Epithelial cell of esophagus (primary cell): ENCODE data around the gene GRM5.
"Not testable (repeated sequence)": the region's sequence is repeated elsewhere in the genome, so short reads cannot be mapped to it uniquely, and the experiment has no call there.

Experiments
- DNase-seq: peaks from one replicate; pipeline ENCODE4 v3.0.0; 2010; ENCODE audit warnings: low read depth
- H3K4me3 ChIP-seq: 2 replicates; pipeline ENCODE4 v1.5.1; 2011; ENCODE audit warnings: mild to moderate bottlenecking, low read length, control low read depth
- CTCF ChIP-seq: IDR thresholded peaks from 2 replicates; pipeline ENCODE4 v1.5.1; 2011; ENCODE audit warnings: low read depth, mild to moderate bottlenecking, low read length, control low read depth, inconsistent platforms; ENCODE audit not compliant: insufficient read depth; ENCODE audit errors: missing control alignments

Gene GRM5

GRCh38 chr11:89065651-89066201 lies at the start of gene GRM5:
TSS of gene GRM5 (minus strand) at chr11:89065982. CDS start at chr11:89047872, 18,110 bp downstream.
- H3K4me3 ChIP-seq = not testable (repeated sequence)
- peak; percentile 2 for DNase-seq

GRCh38 chr11:89097956-89098355 lies 32.2 kb upstream of the GRM5 start:
- DNase-seq = peak; percentile 19
- H3K4me3 ChIP-seq = not testable (repeated sequence)
- peak; percentile 76 for TF ChIP-seq CTCF

GRCh38 chr11:89093806-89094205 lies 28.0 kb upstream of the GRM5 start:
- not testable (repeated sequence) for DNase-seq, H3K4me3 ChIP-seq

GRCh38 chr11:89084951-89085350 lies 19.2 kb upstream of the GRM5 start:
- not testable (repeated sequence) for H3K4me3 ChIP-seq, DNase-seq

- not testable (repeated sequence) for H3K4me3 ChIP-seq, DNase-seq
Observed at GRCh38 chr11:89070911-89071310, 5.1 kb upstream of the GRM5 start.

- no peak for DNase-seq
- H3K4me3 ChIP-seq = no peak overlapping the region
- no peak for TF ChIP-seq CTCF
Observed at GRCh38 chr11:89067264-89067663, 1.5 kb upstream of the GRM5 start.

- no peak for TF ChIP-seq CTCF
- no peak overlapping the region for H3K4me3 ChIP-seq
- no peak for DNase-seq
Observed at GRCh38 chr11:89065066-89065465, 716 bp downstream of the GRM5 start.

- H3K4me3 ChIP-seq = not testable (repeated sequence)
Observed at GRCh38 chr11:89063481-89063951, 2.3 kb downstream of the GRM5 start.

GRCh38 chr11:89062771-89063298 lies 2.9 kb downstream of the GRM5 start:
- DNase-seq = peak; percentile 2
- H3K4me3 ChIP-seq = not testable (repeated sequence)

More at GRCh38 chr11:89063481-89063951, 2.3 kb downstream of the GRM5 start:
- not testable (repeated sequence) for DNase-seq

- H3K4me3 ChIP-seq = not testable (repeated sequence)
- DNase-seq = peak; percentile 32
Observed at GRCh38 chr11:89061839-89062238, 3.9 kb downstream of the GRM5 start.

- not testable (repeated sequence) for DNase-seq, H3K4me3 ChIP-seq
Observed at GRCh38 chr11:89057406-89057805, 8.4 kb downstream of the GRM5 start.
